K562 (cell line): ENCODE results near the gene SERPINA9. TPM values are rescaled to one million over a fixed set of nuclear protein-coding genes. Genes with fewer than 3 reads are reported as not detected.

Source experiments
- ATAC-seq: fragments of 200-7000 bp; cut with Tn5 transposase; 3 replicates; pipeline ENCODE4 v1.9.1; 2020; ENCODE audit warnings: moderate library complexity
- BruUV-seq: library from RNA; stranded (reverse); fragments of 400-500 nt; replicated peaks from 2 replicates; lab custom pipeline; 2021; lab: Mats Ljungman, UMichigan
- CTCF ChIA-PET: fragments of 300-600 bp; formaldehyde crosslinking; extraction: SDS; loops from one replicate; lab custom pipeline; 2021; ENCODE audit warnings: low intra/inter-chr PET ratio; lab: Yijun Ruan, JAX
- POLR2A ChIA-PET: fragments of 300-600, 350-650 bp; sonication (Branson Sonifier 250); formaldehyde crosslinking; extraction: SDS; loops from one replicate; lab custom pipeline; 2021; ENCODE audit warnings: antibody characterized with exemption, inconsistent platforms; lab: Yijun Ruan, JAX
- DNase-seq, 4 experiments: peaks; one replicate each; pipeline versions ENCODE4 v3.0.0 to v3.0.0-alpha.2; 2011 to 2018; ENCODE audit warnings: low spot score in 3 of 4, mixed read lengths in 3 of 4; ENCODE audit errors: extremely low read depth in 1 of 4
- FAIRE-seq: peaks from 2 replicates; lab custom pipeline; 2011; peaks lifted over from hg19 to GRCh38; lab: Jason Lieb, UNC
- H2AFZ ChIP-seq: 2 replicates; pipeline ENCODE4 v1.6.0; 2011; ENCODE audit warnings: low read depth, low read length, control low read depth, inconsistent platforms
- H3K27ac ChIP-seq: fragments of 200-600 bp; 3 replicates; pipeline ENCODE4 v1.8.0; 2011; ENCODE audit warnings: low read depth, mild to moderate bottlenecking, control low read depth, inconsistent platforms, low read length, moderate library complexity, mixed read lengths; ENCODE audit errors: extremely low read depth
- H3K27me3 ChIP-seq, 2 experiments: fragments of 300-600 bp in 1 of 2; 2 replicates in 1 of 2; 3 replicates in 1 of 2; pipeline versions ENCODE4 v1.6.0 to v1.8.0; 2011; ENCODE audit warnings: inconsistent platforms in 2 of 2, low read length in 2 of 2, mild to moderate bottlenecking in 1 of 2, mixed read lengths in 1 of 2, moderate library complexity in 1 of 2; ENCODE audit not compliant: control insufficient read depth in 2 of 2, insufficient read depth in 2 of 2
- H3K36me3 ChIP-seq: fragments of 300-600 bp; 3 replicates; pipeline ENCODE4 v1.8.0; 2011; ENCODE audit warnings: mild to moderate bottlenecking, low read length, inconsistent platforms; ENCODE audit not compliant: control insufficient read depth, insufficient read depth
- H3K4me1 ChIP-seq, 2 experiments: fragments of 200-600 bp in 1 of 2; replicated peaks in 1 of 2; 2 replicates in 1 of 2; 3 replicates in 1 of 2; pipeline versions ENCODE4 v1.5.1 to v1.8.0; 2011; ENCODE audit warnings: inconsistent platforms in 2 of 2, low read length in 2 of 2, mild to moderate bottlenecking in 1 of 2, mixed read lengths in 1 of 2, moderate library complexity in 1 of 2; ENCODE audit not compliant: control insufficient read depth in 2 of 2, insufficient read depth in 2 of 2
- H3K4me2 ChIP-seq: 2 replicates; pipeline ENCODE4 v1.6.1; 2011; ENCODE audit warnings: low read length, control low read depth, inconsistent platforms, mixed read lengths; ENCODE audit not compliant: insufficient read depth
- H3K4me3 ChIP-seq: fragments of 200-600 bp; sonication (generic), shearing (Covaris generic); 2 replicates; pipeline ENCODE4 v1.5.1; 2016; ENCODE audit warnings: control low read depth, inconsistent platforms
- H3K79me2 ChIP-seq: fragments of 200-600 bp; 3 replicates; pipeline ENCODE4 v1.8.0; 2011; ENCODE audit warnings: low read length, inconsistent platforms; ENCODE audit not compliant: control insufficient read depth, insufficient read depth
- H3K9ac ChIP-seq, 2 experiments: 2 replicates each; pipeline versions ENCODE4 v1.6.0 to v1.6.1; 2011; ENCODE audit warnings: low read depth in 2 of 2, low read length in 2 of 2, control low read depth in 1 of 2, inconsistent platforms in 1 of 2, mild to moderate bottlenecking in 1 of 2, mixed read lengths in 1 of 2; ENCODE audit not compliant: insufficient read depth in 1 of 2
- H3K9me1 ChIP-seq: one replicate; pipeline ENCODE4 v1.6.0; 2011; ENCODE audit warnings: inconsistent platforms, mild to moderate bottlenecking, low read length, moderate library complexity; ENCODE audit not compliant: control insufficient read depth, insufficient read depth
- H3K9me3 ChIP-seq: replicated peaks from 2 replicates; pipeline ENCODE4 v1.5.1; 2011; ENCODE audit warnings: low read depth, low read length, inconsistent platforms; ENCODE audit not compliant: control insufficient read depth, insufficient read depth
- H4K20me1 ChIP-seq: replicated peaks from 2 replicates; pipeline ENCODE4 v1.6.1; 2011; ENCODE audit warnings: low read length, inconsistent platforms, mixed read lengths; ENCODE audit not compliant: control insufficient read depth, insufficient read depth
- CBFA2T3 ChIP-seq: fragments of 450-650 bp; IDR thresholded peaks from 2 replicates; pipeline ENCODE4 v1.6.1; 2017
- ZNF780A ChIP-seq: fragments of 250-450 bp; sonication (Bioruptor Pico); IDR thresholded peaks from 2 replicates; pipeline ENCODE4 v1.5.0; 2021; ENCODE audit warnings: mild to moderate bottlenecking
- WGBS: fragments of 100-300 bp; shearing (Covaris generic); methylation state at CpG from one replicate; pipeline ENCODE4 v1.1.6; 2016; ENCODE audit warnings: low coverage, mixed read lengths; ENCODE audit not compliant: insufficient coverage; ENCODE audit errors: missing lambda C conversion rate; 5-methylcytosine and 5-hydroxymethylcytosine counted together
- in situ Hi-C: fragments of 300-500 bp; cut with MboI; formaldehyde crosslinking; loops from 4 replicates; pipeline ENCODE4 v1.15.0; 2018; ENCODE audit warnings: inconsistent platforms, mixed read lengths
- intact Hi-C: fragments of 100-400 bp; cut with micrococcal nuclease; formaldehyde crosslinking; loops from 2 replicates; pipeline ENCODE4 v1.14.2; 2022
- polyA plus RNA-seq, 8 experiments: library from polyadenylated mRNA; depleted of rRNA in 4 of 8; stranded (reverse) in 5 of 8; unstranded in 3 of 8; fragments of >200 nt; fragmentation: Nextera tagmentation in 2 of 8; fragmentation: Illumina TruSeq in 1 of 8; extraction: Ambion mirVana in 2 of 8; extraction: Trizol in 1 of 8; gene quantifications; 2 replicates each; pipeline versions ENCODE4 v1.2.1 to v1.2.3, GENCODE V29; 2011 to 2014; ENCODE audit warnings: inconsistent platforms in 1 of 8, missing spikeins in 1 of 8
- total RNA-seq, 7 experiments: library from RNA; depleted of rRNA in 6 of 7; stranded (reverse); fragments of >200 nt in 6 of 7; fragmentation: Illumina TruSeq in 2 of 7; extraction: Trizol in 2 of 7; gene quantifications; 2 replicates each; pipeline versions ENCODE4 v1.2.1 to v1.2.3, GENCODE V29; 2011 to 2021; ENCODE audit warnings: low replicate concordance in 1 of 7
- TF ChIP-seq, protein P1 (sequence below), 2 experiments: fragments of 450-650 bp in 1 of 2; sonication (generic) in 1 of 2; formaldehyde crosslinking in 1 of 2; IDR thresholded peaks in 1 of 2; conservative IDR thresholded peaks in 1 of 2; 2 replicates each; pipeline versions ENCODE4 v1.6.1 to v1.8.1; 2016 to 2023; ENCODE audit warnings: mild to moderate bottlenecking in 2 of 2, moderate library complexity in 2 of 2, inconsistent platforms in 1 of 2, missing genetic modification reagents in 1 of 2
- TF ChIP-seq, protein P2 (sequence below): fragments of 450-650 bp; IDR thresholded peaks from one replicate; pipeline ENCODE4 v1.6.1; 2018; ENCODE audit warnings: mild to moderate bottlenecking, moderate library complexity; ENCODE audit not compliant: partially characterized antibody

SERPINA9 gene
- total and polyA plus RNA-seq, 9 of the 15 experiments (the other 6 are each of a cell fraction or from before 2014, with no cell fraction given) = not detected

DNA sequence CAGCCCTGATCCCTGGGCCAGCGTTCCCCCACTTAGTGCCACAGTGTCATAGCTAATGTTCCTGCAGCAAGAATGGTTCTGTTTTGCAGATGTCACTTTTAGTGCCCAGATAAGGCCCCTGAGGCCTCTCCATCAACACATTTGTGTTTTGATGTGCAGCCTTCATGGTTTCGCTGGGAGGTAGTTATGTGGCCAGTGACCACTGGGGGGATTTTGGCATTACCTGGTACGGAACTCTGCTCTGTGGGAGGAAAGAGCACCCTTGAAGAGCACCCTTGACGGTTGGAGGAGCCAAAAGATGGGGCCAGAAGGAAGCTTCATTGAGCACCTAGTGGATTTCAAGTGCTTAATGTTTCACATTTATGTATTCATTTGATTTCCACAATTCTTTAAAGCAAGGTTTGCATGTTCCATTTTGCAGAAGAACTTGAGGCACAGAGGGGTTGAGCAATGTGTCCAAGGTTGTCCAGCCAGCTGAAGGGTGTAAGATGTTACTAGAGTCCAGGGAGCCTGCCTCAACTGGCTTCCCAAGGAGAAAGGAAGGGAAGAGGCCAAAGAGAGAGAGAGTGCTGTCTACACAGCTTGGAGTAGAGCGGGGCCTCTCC, 36.4 kb downstream of the SERPINA9 start (continued):
- TF ChIP-seq, protein P1, sequence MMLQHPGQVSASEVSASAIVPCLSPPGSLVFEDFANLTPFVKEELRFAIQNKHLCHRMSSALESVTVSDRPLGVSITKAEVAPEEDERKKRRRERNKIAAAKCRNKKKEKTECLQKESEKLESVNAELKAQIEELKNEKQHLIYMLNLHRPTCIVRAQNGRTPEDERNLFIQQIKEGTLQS (IDR thresholded peaks at IDR 0.05) = no peak
- TF ChIP-seq, protein P1 (CRISPR knock-in tag; conservative IDR thresholded peaks at IDR 0.05) = no peak

DNA sequence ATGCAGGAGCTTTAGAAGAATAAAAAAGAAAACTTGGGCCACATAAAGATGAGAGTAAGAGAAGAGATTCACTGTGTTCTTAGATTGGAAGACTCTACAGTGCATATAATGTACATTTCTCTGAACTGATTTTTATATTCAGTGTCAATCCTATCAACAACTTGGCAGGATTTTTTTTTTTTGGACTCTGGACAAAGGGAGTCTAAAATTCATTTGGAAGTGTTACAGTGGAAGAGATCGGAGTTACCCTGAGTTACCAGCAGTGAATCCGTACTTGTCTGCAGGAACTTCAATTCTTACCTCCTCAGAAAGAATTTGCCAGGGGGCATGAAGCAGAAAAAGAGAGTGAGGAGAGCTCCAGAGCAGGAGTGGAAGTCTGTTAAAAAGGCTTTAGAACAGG, 47.4 kb downstream of the SERPINA9 start:
- no peak overlapping the region for H2AFZ ChIP-seq
- no TSS peak for BruUV-seq
- POLR2A ChIA-PET = no interaction called here
- TF ChIP-seq, protein P2, sequence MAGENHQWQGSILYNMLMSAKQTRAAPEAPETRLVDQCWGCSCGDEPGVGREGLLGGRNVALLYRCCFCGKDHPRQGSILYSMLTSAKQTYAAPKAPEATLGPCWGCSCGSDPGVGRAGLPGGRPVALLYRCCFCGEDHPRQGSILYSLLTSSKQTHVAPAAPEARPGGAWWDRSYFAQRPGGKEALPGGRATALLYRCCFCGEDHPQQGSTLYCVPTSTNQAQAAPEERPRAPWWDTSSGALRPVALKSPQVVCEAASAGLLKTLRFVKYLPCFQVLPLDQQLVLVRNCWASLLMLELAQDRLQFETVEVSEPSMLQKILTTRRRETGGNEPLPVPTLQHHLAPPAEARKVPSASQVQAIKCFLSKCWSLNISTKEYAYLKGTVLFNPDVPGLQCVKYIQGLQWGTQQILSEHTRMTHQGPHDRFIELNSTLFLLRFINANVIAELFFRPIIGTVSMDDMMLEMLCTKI = no peak
- TF ChIP-seq CBFA2T3 (no peak), ZNF780A (CRISPR knock-in tag) (no peak)
- no peak overlapping the region for H3K4me2 ChIP-seq
- H3K27ac ChIP-seq = no peak overlapping the region
- in situ Hi-C loops = no loop called here
- intact Hi-C loops = no loop called here
- no peaks in the 10 kb centered on the region for H3K27me3 ChIP-seq
- no peak overlapping the region for H3K9ac ChIP-seq
- H3K9me3 ChIP-seq = no peaks in the 10 kb centered on the region
- no peaks in the 10 kb centered on the region for H3K36me3 ChIP-seq
- H3K79me2 ChIP-seq = no peaks in the 10 kb centered on the region
- H3K9me1 ChIP-seq = no peaks in the 10 kb centered on the region
- no peaks in the 10 kb centered on the region for H4K20me1 ChIP-seq
- DNase-seq (no peak), ATAC-seq (no peak), FAIRE-seq (no peak)
- H3K4me1 ChIP-seq = no peaks in the 10 kb centered on the region
- CTCF ChIA-PET = no interaction called here
- 0% methylated on average over 2 of the region's 2 CpGs for WGBS
- no peak overlapping the region for H3K4me3 ChIP-seq
